GM12878 (cell line): ENCODE results near the gene PHKB. TPM values are rescaled to one million over a fixed set of nuclear protein-coding genes. Genes with fewer than 3 reads are reported as not detected.

ENCODE experiments used
- ATAC-seq: fragments of 200-7000 bp; cut with Tn5 transposase; 3 replicates; pipeline ENCODE4 v1.9.1; 2020; ENCODE audit warnings: mild to moderate bottlenecking, moderate library complexity
- BruUV-seq: library from RNA; stranded (reverse); fragments of 400-500 nt; replicated peaks from 2 replicates; lab custom pipeline; 2021; lab: Mats Ljungman, UMichigan
- CTCF ChIA-PET: fragments of 300-600 bp; sonication (Branson Sonifier 250); formaldehyde crosslinking; extraction: SDS; loops from one replicate; lab custom pipeline; 2021; ENCODE audit warnings: inconsistent platforms; lab: Yijun Ruan, JAX
- POLR2A ChIA-PET: fragments of 350-600 bp; formaldehyde crosslinking; extraction: SDS; loops from one replicate; lab custom pipeline; 2021; ENCODE audit warnings: inconsistent platforms; lab: Charles Lee
- RAD21 ChIA-PET: fragments of 300-600 bp; sonication (Branson Sonifier 250); formaldehyde crosslinking; loops from one replicate; lab custom pipeline; 2023; ENCODE audit warnings: antibody characterized with exemption; ENCODE audit not compliant: unreplicated experiment; lab: Charles Lee
- SMC1A ChIA-PET: fragments of 300-600 bp; sonication (Branson Sonifier 250); formaldehyde crosslinking; loops from one replicate; lab custom pipeline; 2023; ENCODE audit not compliant: unreplicated experiment, uncharacterized antibody; lab: Charles Lee
- DNase-seq: peaks from one replicate; pipeline ENCODE4 v3.0.0-alpha.2; 2011; ENCODE audit warnings: low read depth, low spot score
- FAIRE-seq: peaks from 3 replicates; lab custom pipeline; 2011; peaks lifted over from hg19 to GRCh38; lab: Jason Lieb, UNC
- H2AFZ ChIP-seq: 2 replicates; pipeline ENCODE4 v1.6.0; 2011; ENCODE audit warnings: low read depth, low read length, control low read depth; ENCODE audit not compliant: control insufficient read depth
- H3K27ac ChIP-seq: 2 replicates; pipeline ENCODE4 v1.5.1; 2011; ENCODE audit warnings: control low read depth; ENCODE audit not compliant: control insufficient read depth, insufficient read depth
- H3K27me3 ChIP-seq, 2 experiments: replicated peaks in 1 of 2; 2 replicates each; pipeline versions ENCODE4 v1.6.0 to v1.6.1; 2011; ENCODE audit warnings: low read length in 1 of 2; ENCODE audit not compliant: control insufficient read depth in 2 of 2, insufficient read depth in 2 of 2
- H3K36me3 ChIP-seq, 2 experiments: 2 replicates each; pipeline ENCODE4 v1.5.1; 2011; ENCODE audit warnings: low read length in 1 of 2; ENCODE audit not compliant: control insufficient read depth in 2 of 2, insufficient read depth in 2 of 2
- H3K4me1 ChIP-seq: 2 replicates; pipeline ENCODE4 v1.6.1; 2011; ENCODE audit warnings: mild to moderate bottlenecking, low read length, moderate library complexity, mixed read lengths; ENCODE audit not compliant: control insufficient read depth, insufficient read depth
- H3K4me2 ChIP-seq: 2 replicates; pipeline ENCODE4 v1.6.0; 2011; ENCODE audit warnings: control low read depth; ENCODE audit not compliant: control insufficient read depth, insufficient read depth
- H3K4me3 ChIP-seq: fragments of 200-600 bp; sonication (generic); 2 replicates; pipeline ENCODE4 v1.5.1; 2016
- H3K79me2 ChIP-seq: 2 replicates; pipeline ENCODE4 v1.6.0; 2011; ENCODE audit warnings: low read length; ENCODE audit not compliant: control insufficient read depth, insufficient read depth
- H3K9ac ChIP-seq: 2 replicates; pipeline ENCODE4 v1.8.0; 2011; ENCODE audit warnings: low read length, control low read depth, mixed read lengths; ENCODE audit not compliant: control insufficient read depth, insufficient read depth
- H3K9me3 ChIP-seq: replicated peaks from 3 replicates; pipeline ENCODE4 v1.5.1; 2011; ENCODE audit warnings: mild to moderate bottlenecking, low read length; ENCODE audit not compliant: control insufficient read depth, insufficient read depth
- H4K20me1 ChIP-seq: 2 replicates; pipeline ENCODE4 v1.6.0; 2011; ENCODE audit not compliant: control insufficient read depth, insufficient read depth
- EED ChIP-seq: sonication (generic); IDR thresholded peaks from 2 replicates; pipeline ENCODE4 v1.6.1; 2016; ENCODE audit warnings: antibody characterized with exemption, low read depth
- ESRRA ChIP-seq: IDR thresholded peaks from 2 replicates; pipeline ENCODE4 v1.6.1; 2012; ENCODE audit warnings: mild to moderate bottlenecking, low read length, improper control_type of control experiment
- IKZF1 ChIP-seq: fragments of 450-650 bp; conservative IDR thresholded peaks from 2 replicates; pipeline ENCODE4 v1.6.1; 2017; ENCODE audit warnings: antibody characterized with exemption, mild to moderate bottlenecking
- IKZF2 ChIP-seq, 2 experiments: fragments of 450-650 bp; IDR thresholded peaks; 2 replicates each; pipeline ENCODE4 v1.6.1; 2017; ENCODE audit warnings: mild to moderate bottlenecking in 2 of 2, moderate library complexity in 2 of 2
- NBN ChIP-seq: fragments of 450-650 bp; IDR thresholded peaks from 2 replicates; pipeline ENCODE4 v1.6.1; 2016
- NR2C1 ChIP-seq: fragments of 450-650 bp; IDR thresholded peaks from 2 replicates; pipeline ENCODE4 v1.6.1; 2017; ENCODE audit warnings: antibody characterized with exemption, mild to moderate bottlenecking, moderate library complexity
- PRDM15 ChIP-seq: fragments of 450-650 bp; formaldehyde crosslinking; IDR thresholded peaks from 2 replicates; pipeline ENCODE4 v1.4.0; 2020; ENCODE audit warnings: mild to moderate bottlenecking, moderate library complexity
- SIN3A ChIP-seq: IDR thresholded peaks from 2 replicates; pipeline ENCODE4 v1.6.1; 2012; ENCODE audit warnings: low read depth, low read length, improper control_type of control experiment
- SPI1 ChIP-seq: IDR thresholded peaks from 2 replicates; pipeline ENCODE4 v1.6.1; 2011; ENCODE audit warnings: low read depth, mild to moderate bottlenecking, low read length, moderate library complexity, borderline replicate concordance; ENCODE audit not compliant: insufficient read depth
- SREBF1 ChIP-seq: IDR thresholded peaks from 2 replicates; pipeline ENCODE4 v1.6.1; 2012; ENCODE audit warnings: mild to moderate bottlenecking, low read length
- TBL1XR1 ChIP-seq: IDR thresholded peaks from 2 replicates; pipeline ENCODE4 v1.6.1; 2012; ENCODE audit warnings: low read depth, low read length, improper control_type of control experiment
- TCF3 ChIP-seq: IDR thresholded peaks from 2 replicates; pipeline ENCODE4 v1.6.1; 2012; ENCODE audit warnings: low read depth, mild to moderate bottlenecking, low read length, borderline replicate concordance; ENCODE audit not compliant: insufficient read depth
- WGBS: methylation state at CpG from one replicate; pipeline ENCODE4 v1.1.6; 2016; ENCODE audit warnings: low lambda C conversion rate; ENCODE audit not compliant: insufficient replicate concordance, insufficient coverage; ENCODE audit errors: missing lambda C conversion rate; 5-methylcytosine and 5-hydroxymethylcytosine counted together
- in situ Hi-C: fragments of 300-500 bp; cut with MboI; formaldehyde crosslinking; loops from 9 replicates; pipeline ENCODE4 v1.14.3; 2018; ENCODE audit warnings: mixed read lengths
- intact Hi-C: fragments of 100-400 bp; cut with micrococcal nuclease; formaldehyde crosslinking; loops from one replicate; pipeline ENCODE4 v1.14.2; 2022; ENCODE audit not compliant: unreplicated experiment
- polyA plus RNA-seq, 11 experiments: library from polyadenylated mRNA; depleted of rRNA in 4 of 11; unstranded in 6 of 11; stranded (reverse) in 5 of 11; fragments of >200 nt; fragmentation: Nextera tagmentation in 4 of 11; fragmentation: Illumina TruSeq in 1 of 11; extraction: Ambion mirVana in 4 of 11; extraction: Trizol in 1 of 11; gene quantifications; 1 replicate in 1 of 11; 2 replicates in 10 of 11; pipeline versions ENCODE4 v1.2.1 to v1.2.3, GENCODE V29; 2011 to 2016; ENCODE audit warnings: inconsistent platforms in 2 of 11, missing spikeins in 2 of 11, low read depth in 1 of 11
- total RNA-seq, 4 experiments: library from RNA; depleted of rRNA in 3 of 4; stranded (reverse); fragments of >200 nt in 3 of 4; fragmentation: Illumina TruSeq in 1 of 4; extraction: Trizol in 1 of 4; gene quantifications; 2 replicates each; pipeline versions ENCODE4 v1.2.1 to v1.2.3, GENCODE V29; 2013 to 2021
- TF ChIP-seq, protein P1 (sequence below): fragments of 450-650 bp; IDR thresholded peaks from 2 replicates; pipeline ENCODE4 v1.6.1; 2017; ENCODE audit warnings: low read depth, mild to moderate bottlenecking, moderate library complexity

Gene PHKB
- total and polyA plus RNA-seq, 10 of the 15 experiments (the other 5 are each of a cell fraction or from before 2014, with no cell fraction given) = 14.2 to 65.6 (median 37.0) TPM

GRCh38 chr16:47581114-47581513 lies 120.0 kb downstream of the PHKB start (continued):
- TF ChIP-seq PRDM15 (no peak), ESRRA (no peak), SIN3A (no peak), TCF3 (no peak), NR2C1 (no peak), TBL1XR1 (no peak), EED (no peak), IKZF2 (IDR thresholded peaks at IDR 0.05) (no peak)
- TF ChIP-seq, all 136 proteins: peak for 0

DNA sequence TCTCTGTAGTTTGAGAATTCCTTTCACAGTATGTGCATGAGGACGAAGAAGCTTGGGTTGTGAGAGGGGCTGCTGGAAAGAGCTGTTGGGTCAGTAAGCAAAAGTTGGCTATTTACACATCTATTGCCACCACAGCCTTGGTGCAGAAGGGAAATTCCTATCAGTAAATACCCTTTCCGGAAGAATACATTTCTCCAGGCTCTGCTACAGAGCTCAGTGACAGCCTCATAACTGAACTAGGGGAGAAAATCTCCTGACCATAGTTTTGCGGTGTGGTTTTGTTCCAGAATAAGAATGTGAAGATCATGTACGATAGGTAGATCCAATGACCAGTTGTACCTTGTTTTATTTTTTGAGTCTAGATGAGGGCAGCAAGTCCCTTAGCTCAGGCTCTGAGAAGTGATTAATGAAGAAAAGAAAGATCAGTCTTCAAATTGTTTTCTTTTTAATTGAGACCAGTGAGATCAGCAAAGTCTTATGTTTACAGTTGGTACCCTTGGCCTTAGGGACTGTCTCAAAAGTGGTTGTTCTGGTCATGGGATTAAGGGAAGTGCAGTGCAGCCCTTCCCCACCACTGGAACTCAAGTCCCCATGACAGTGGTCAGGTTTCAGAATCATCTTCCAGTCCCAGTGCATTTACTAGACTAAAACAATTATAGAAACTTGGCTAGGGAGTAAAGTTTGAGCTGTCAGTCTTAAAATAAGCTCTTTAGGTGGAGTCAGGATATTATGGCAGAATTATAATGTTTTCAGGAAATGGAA lies 123.5 kb downstream of the PHKB start:
- in situ Hi-C loops = no loop called here
- no peaks in the 10 kb centered on the region for H3K79me2 ChIP-seq
- FAIRE-seq (no peak), ATAC-seq (peak; percentile 88), DNase-seq (no peak)
- H3K4me3 ChIP-seq = no peak overlapping the region
- TF ChIP-seq, protein P1, sequence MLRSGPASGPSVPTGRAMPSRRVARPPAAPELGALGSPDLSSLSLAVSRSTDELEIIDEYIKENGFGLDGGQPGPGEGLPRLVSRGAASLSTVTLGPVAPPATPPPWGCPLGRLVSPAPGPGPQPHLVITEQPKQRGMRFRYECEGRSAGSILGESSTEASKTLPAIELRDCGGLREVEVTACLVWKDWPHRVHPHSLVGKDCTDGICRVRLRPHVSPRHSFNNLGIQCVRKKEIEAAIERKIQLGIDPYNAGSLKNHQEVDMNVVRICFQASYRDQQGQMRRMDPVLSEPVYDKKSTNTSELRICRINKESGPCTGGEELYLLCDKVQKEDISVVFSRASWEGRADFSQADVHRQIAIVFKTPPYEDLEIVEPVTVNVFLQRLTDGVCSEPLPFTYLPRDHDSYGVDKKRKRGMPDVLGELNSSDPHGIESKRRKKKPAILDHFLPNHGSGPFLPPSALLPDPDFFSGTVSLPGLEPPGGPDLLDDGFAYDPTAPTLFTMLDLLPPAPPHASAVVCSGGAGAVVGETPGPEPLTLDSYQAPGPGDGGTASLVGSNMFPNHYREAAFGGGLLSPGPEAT = peak; percentile 36; the same call in 1 of the 2 replicates
- 0 out of 2 replicates have a peak, but pooled peaks have one; percentile 34 for TF ChIP-seq NBN
- peak; percentile 39 to 48; a peak in 2 of 4 replicates for TF ChIP-seq IKZF2 (IDR thresholded peaks at IDR 0.05)
- TF ChIP-seq IKZF1 = 0 out of 2 replicates have a peak, but pooled peaks have one; percentile 23
- no peak for TF ChIP-seq SPI1
- no peak for TF ChIP-seq SREBF1
- intact Hi-C loops = loop anchor here (10.0 kb wide), 1 partner anchor 120 kb away; the partner anchor contains the start of genes ITFG1 and PHKB
- no peak overlapping the region for H3K9ac ChIP-seq
- no peaks in the 10 kb centered on the region for H4K20me1 ChIP-seq
- RAD21 ChIA-PET = interaction anchor here (0.8 to 1.9 kb wide), 7 partner anchors 11 to 106 kb away, joined by 3 to 5 read pairs (median 3); no protein-coding TSS in a partner anchor
- no peak overlapping the region for H3K27ac ChIP-seq
- H3K9me3 ChIP-seq = no peaks in the 10 kb centered on the region
- POLR2A ChIA-PET = interaction anchor here (1.1 kb wide), 1 partner anchor 18 kb away, joined by 5 read pairs; no protein-coding TSS in a partner anchor
- no peaks in the 10 kb centered on the region for H3K27me3 ChIP-seq
- H3K4me1 ChIP-seq = no peaks in the 10 kb centered on the region
- CTCF ChIA-PET = interaction anchor here (1.0 to 2.0 kb wide), 6 partner anchors 9 to 124 kb away, joined by 3 to 7 read pairs (median 5); partner anchors contain the start of genes ITFG1 and PHKB
- BruUV-seq = no TSS peak
- 57% methylated on average over 4 of the region's 4 CpGs for WGBS
- H3K4me2 ChIP-seq = no peak overlapping the region
- SMC1A ChIA-PET = interaction anchor here (0.6 to 4.1 kb wide), 20 partner anchors 8 to 135 kb away, joined by 3 to 17 read pairs (median 4); partner anchors contain the start of genes ITFG1 and PHKB
- no peak overlapping the region for H2AFZ ChIP-seq
- peaks cover 0 to 9% of the 10 kb centered on the region in 2 experiments; a peak in 2 of 4 replicates for H3K36me3 ChIP-seq
